ENCODE measurements around the gene GRID1. TPM values are rescaled to one million over a fixed set of nuclear protein-coding genes. Genes with fewer than 3 reads are reported as not detected.

Gene GRID1
- polyA plus RNA-seq, 1 experiment = 0.49 TPM

- Histone ChIP-seq H3K27me3 (ENCODE audit: control insufficient read depth, insufficient read depth, low read length) (no peaks in the 10 kb centered on the region), H3K36me3 (ENCODE audit: control insufficient read depth, insufficient read depth, low read length) (no peaks in the 10 kb centered on the region), H3K4me3 (ENCODE audit: low read depth, low read length) (no peak overlapping the region)
- ChIA-PET POLR2A (no interaction called here), CTCF (no interaction called here)
- no peak for DNase-seq (ENCODE audit: low read depth)
- no peak for TF ChIP-seq CTCF (IDR thresholded peaks at IDR 0.05; ENCODE audit: insufficient read depth, low read depth, low read length)
Observed at GRCh38 chr10:86001521-86001920, 365.1 kb downstream of the GRID1 start.

GRCh38 chr10:85997544-85997943 is 369.1 kb downstream of the GRID1 start:
- no peak for TF ChIP-seq CTCF (IDR thresholded peaks at IDR 0.05; ENCODE audit: insufficient read depth, low read depth, low read length)
- DNase-seq (ENCODE audit: low read depth) = no peak
- H3K4me3 ChIP-seq (ENCODE audit: low read depth, low read length) = no peak overlapping the region
- ChIA-PET CTCF (no interaction called here), POLR2A (no interaction called here)
- H3K27me3 ChIP-seq (ENCODE audit: control insufficient read depth, insufficient read depth, low read length) = no peaks in the 10 kb centered on the region
- no peaks in the 10 kb centered on the region for H3K36me3 ChIP-seq (ENCODE audit: control insufficient read depth, insufficient read depth, low read length)

- 0 out of 2 replicates have a peak, but pooled peaks have one; percentile 15 for TF ChIP-seq CTCF (IDR thresholded peaks at IDR 0.05; ENCODE audit: insufficient read depth, low read depth, low read length)
- DNase-seq (ENCODE audit: low read depth) = no peak
- POLR2A ChIA-PET = no interaction called here
- CTCF ChIA-PET = interaction anchor here (0.7 to 1.1 kb wide), 3 partner anchors 9 to 380 kb away, joined by 3 to 4 read pairs (median 3); no protein-coding TSS in a partner anchor
- Histone ChIP-seq H3K36me3 (ENCODE audit: control insufficient read depth, insufficient read depth, low read length) (no peaks in the 10 kb centered on the region), H3K27me3 (ENCODE audit: control insufficient read depth, insufficient read depth, low read length) (no peaks in the 10 kb centered on the region), H3K4me3 (ENCODE audit: low read depth, low read length) (no peak overlapping the region)
Observed at GRCh38 chr10:85995791-85996190, 370.8 kb downstream of the GRID1 start.

- no peak overlapping the region for H3K4me3 ChIP-seq (ENCODE audit: low read depth, low read length)
- ChIA-PET CTCF (interaction anchor here (0.5 kb wide), 1 partner anchor 1596 kb away, joined by 3 read pairs; no protein-coding TSS in a partner anchor), POLR2A (no interaction called here)
- H3K36me3 ChIP-seq (ENCODE audit: control insufficient read depth, insufficient read depth, low read length) = no peaks in the 10 kb centered on the region
- TF ChIP-seq CTCF (IDR thresholded peaks at IDR 0.05; ENCODE audit: insufficient read depth, low read depth, low read length) = no peak
- no peaks in the 10 kb centered on the region for H3K27me3 ChIP-seq (ENCODE audit: control insufficient read depth, insufficient read depth, low read length)
- no peak for DNase-seq (ENCODE audit: low read depth)
Observed at GRCh38 chr10:85993840-85994507, 372.6 kb downstream of the GRID1 start.

- ChIA-PET CTCF (no interaction called here), POLR2A (no interaction called here)
- Histone ChIP-seq H3K36me3 (ENCODE audit: control insufficient read depth, insufficient read depth, low read length) (no peaks in the 10 kb centered on the region), H3K27me3 (ENCODE audit: control insufficient read depth, insufficient read depth, low read length) (no peaks in the 10 kb centered on the region), H3K4me3 (ENCODE audit: low read depth, low read length) (no peak overlapping the region)
- no peak for TF ChIP-seq CTCF (IDR thresholded peaks at IDR 0.05; ENCODE audit: insufficient read depth, low read depth, low read length)
- DNase-seq (ENCODE audit: low read depth) = no peak
Observed at GRCh38 chr10:85993140-85993539, 373.5 kb downstream of the GRID1 start.
